ENCODE data around the gene CD40LG.

The CD40LG gene

GRCh38 chrX:136647677-136648360 lies at the start of gene CD40LG:
Gene CD40LG, plus strand, starts transcription at chrX:136648158. Its CDS starts 91 bp downstream, at chrX:136648249.
- DNase-seq = no peak

- DNase-seq = no peak
Measured at GRCh38 chrX:136598631-136599030, 49.3 kb upstream of the CD40LG start.

GRCh38 chrX:136600059-136600458 lies 47.9 kb upstream of the CD40LG start:
- DNase-seq = no peak

DNA sequence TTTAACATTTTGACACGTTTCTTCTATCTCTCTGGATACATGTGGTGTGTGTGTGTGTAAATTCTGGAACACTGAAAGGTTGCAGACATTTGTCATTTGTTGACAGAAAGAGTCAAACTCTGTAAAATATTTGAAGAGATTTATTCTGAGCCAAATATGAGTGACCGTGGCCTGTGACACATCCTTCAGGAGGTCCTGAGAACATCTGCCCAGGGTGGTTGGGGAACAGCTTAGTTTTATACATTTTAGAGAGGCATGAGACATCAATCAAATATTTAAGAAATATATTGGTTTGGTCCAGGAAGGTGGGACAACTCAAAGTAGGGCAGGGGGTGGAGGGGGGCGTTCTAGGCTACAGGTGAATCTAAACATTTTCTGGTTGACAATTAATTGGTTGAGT lies 40.7 kb upstream of the CD40LG start:
- no peak for DNase-seq

GRCh38 chrX:136608295-136608933 lies 39.5 kb upstream of the CD40LG start:
- DNase-seq = peak in 25 of 56 donors; percentile 0 to 39 (median 2)

DNA sequence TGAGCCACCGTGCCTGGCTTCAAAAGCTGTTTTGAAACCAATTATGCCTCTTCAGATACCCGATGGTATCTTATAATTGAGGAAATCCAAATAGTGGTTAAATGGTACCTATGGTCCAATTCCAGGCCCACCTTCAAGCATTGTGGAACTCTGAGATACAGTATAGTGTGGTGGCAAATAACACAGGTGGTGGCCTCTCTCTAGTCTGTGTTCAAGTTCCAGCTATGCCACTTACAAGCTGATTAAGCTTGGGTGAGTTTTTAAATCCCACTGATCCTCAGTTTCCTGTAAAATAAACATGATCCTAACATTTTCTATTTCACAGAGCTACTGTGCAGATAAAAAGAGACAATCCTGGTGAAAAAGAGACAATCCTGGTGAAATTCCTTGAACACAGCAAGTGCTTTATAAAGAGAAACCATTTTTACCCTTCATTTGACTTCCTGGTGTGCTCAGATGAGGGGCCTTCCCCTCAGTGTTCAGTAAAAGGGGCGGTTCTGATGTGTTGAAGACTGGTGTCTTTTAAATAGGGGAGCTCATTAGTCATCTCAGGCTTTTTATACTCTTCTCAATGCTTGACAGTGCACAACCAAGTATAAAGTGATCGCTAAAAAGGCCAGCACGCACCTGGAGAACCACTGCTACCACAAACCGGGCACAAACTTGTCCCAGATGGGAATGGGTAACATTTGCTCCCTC lies 30.8 kb upstream of the CD40LG start:
- DNase-seq = no peak

- DNase-seq = no peak
Measured at GRCh38 chrX:136619899-136620505, 28.0 kb upstream of the CD40LG start.

GRCh38 chrX:136620780-136621179 lies 27.2 kb upstream of the CD40LG start:
- no peak for DNase-seq

DNA sequence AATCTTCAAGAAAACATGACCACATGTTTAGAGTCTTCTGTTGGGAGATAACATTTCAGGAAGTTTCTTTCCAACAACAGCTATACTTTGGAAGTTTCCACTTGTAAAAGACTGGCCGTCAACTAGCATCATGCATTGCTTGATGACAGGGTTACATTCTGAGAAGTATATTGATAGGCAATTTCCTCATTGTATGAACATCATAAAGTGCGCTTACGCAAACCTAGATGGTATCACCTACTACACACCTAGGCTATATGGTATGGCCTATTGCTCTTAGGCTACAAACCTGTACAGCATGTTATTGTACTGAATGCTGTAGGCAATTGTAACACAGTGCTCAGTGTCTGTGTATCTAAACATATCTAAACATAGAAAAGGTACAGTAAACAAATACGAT lies 25.4 kb upstream of the CD40LG start:
- DNase-seq = no peak

DNA sequence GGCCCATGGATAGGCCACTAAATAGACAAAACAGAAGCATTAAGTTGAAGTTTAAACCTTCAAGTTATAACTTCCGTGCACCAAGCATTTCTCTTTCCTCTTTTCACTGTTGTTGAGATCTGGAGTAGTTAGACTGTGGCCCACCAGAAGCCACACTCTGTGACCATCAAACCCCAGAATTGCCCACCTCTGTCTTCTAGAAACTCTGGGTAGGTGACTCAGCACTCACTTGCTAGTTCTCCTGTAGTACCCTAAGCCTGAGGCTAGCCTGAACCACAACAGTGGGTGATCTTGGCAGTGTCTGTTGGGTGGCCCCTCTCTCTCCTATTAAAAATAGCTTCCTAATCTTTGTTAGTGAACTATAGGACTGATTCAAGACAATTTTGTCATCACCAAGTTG lies 24.6 kb upstream of the CD40LG start:
- no peak for DNase-seq

DNA sequence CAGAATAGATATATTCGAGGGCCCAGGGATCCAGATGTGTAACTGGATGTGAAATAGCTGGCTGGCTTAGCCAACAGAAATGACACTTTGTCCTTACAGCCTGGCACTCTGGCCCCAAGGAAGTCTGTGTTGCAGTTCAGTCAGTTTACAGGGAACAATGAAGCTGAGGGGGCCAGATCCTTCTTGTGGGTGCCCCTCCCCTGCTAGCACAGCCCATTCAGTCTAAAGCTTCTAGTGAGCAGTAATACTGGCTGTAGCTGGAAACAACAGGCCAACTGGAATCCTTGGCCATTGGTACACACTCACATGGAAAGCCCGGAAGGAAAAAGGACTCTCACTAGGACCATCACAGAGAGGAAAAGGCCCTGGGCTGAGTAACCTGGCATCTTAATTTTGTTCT lies 22.7 kb upstream of the CD40LG start:
- no peak for DNase-seq

DNA sequence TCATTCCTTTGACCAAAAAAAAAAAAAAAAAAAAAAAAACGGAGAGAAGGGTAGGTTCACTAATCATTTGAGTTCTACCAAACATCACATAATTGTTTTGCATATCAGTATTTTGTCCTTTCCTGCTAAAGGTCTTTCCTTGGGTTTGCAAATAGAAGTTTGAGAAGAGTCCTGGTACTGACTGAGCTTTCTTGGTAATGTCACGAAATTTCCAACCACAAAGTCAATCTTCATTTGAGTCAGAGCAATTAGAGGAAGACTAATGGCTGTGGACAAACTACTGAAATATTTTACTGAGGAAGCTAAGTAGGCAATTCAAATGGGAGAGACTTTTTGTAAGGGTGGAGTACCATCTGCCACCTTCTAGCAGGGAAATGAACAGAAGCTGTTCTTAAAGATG lies 21.7 kb upstream of the CD40LG start:
- DNase-seq = no peak

DNA sequence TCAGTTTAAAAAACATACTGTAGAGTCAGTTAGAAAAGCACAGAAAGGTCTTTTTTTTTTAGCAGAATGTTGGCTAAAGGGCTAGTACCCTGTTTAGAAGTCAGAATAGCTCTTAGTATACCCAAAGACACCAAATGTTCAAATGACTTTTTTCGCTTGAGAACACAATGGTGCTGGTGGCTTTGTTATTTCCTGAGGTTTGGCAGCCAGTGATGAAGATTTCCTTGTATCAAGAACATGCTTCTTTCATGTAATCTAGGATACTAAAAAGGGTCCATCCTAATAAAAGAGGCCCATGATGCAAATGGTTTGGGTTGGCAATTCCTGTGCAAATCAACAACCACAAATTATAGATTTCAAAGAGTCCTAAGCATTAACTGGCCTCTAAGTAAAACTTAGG lies 21.1 kb upstream of the CD40LG start:
- no peak for DNase-seq

GRCh38 chrX:136627409-136627808 lies 20.5 kb upstream of the CD40LG start:
- DNase-seq = no peak

- DNase-seq = no peak
Measured at GRCh38 chrX:136629084-136629750, 18.7 kb upstream of the CD40LG start.

- DNase-seq = no peak
Measured at GRCh38 chrX:136630881-136631280, 17.1 kb upstream of the CD40LG start.

- DNase-seq = no peak
Measured at GRCh38 chrX:136635235-136635634, 12.7 kb upstream of the CD40LG start.

- DNase-seq = no peak
Measured at GRCh38 chrX:136636121-136636520, 11.8 kb upstream of the CD40LG start.

- DNase-seq = no peak
Measured at GRCh38 chrX:136639506-136640176, 8.3 kb upstream of the CD40LG start.

DNA sequence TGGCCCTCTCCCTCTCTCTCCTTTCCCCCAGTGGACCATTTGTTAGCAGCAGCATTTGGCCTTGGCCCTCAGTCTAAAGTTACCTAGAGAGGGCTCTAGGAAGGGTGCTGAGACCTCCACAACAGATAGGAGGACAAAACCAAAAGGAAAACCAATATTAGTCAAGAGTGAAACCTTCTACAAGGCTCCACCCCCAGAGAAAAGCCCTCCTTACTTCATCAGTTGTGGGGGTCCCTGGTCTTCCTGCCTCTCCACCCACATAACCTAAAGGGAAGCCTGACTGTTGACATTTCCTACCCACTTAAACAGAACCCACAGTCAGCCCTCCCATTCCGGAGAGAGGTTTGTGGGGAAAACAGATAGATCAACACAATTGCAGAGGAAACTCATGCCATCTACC lies 4.7 kb upstream of the CD40LG start:
- DNase-seq = no peak

DNA sequence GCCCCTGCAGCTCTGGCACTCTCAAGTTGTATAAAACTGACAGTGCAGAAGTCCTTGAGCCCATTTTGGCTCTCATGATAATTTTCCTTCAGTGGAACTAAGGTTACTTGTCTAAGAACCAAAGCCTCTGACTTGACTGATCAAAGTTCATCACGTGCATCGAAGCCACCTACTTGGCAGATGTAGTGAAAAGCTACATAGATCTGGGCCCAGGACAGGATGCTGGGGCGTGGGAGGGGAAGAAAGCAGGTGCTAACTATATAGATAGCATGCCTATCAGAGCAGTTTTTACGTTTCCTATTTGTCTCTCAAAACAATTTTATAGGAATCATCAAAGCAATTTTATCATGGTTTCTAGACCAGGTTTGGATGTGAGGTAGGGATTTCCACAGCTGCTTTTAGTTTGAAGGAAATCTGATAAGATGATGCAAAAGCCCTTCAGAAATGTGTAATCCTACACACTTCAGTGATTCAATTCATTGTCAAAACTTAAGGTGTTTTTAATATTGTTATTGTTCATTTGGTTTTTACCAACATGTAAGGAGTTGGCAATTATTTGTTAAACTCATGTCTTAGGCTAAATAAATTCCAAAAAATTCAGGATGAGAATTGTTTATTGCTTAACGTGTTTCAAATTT lies 1.2 kb upstream of the CD40LG start:
- DNase-seq = no peak

All from nucleus accumbens (tissue), 56 donors.